ENCODE results near the gene AMT.

Gene AMT

GRCh38 chr3:49422379-49423248 is at the start of gene AMT:
Gene AMT (minus strand): TSS chr3:49422473. CDS start chr3:49422450, 23 bp downstream.
- no peak for DNase-seq (ENCODE audit: low spot score)

GRCh38 chr3:49470714-49471420 is 48.6 kb upstream of the AMT start:
- peak; percentile 36 for DNase-seq (ENCODE audit: low spot score)

GRCh38 chr3:49469936-49470713 is 47.9 kb upstream of the AMT start, which contains the start of gene DAG1:
Gene DAG1 (plus strand): TSS chr3:49470267. CDS start chr3:49510535, 40,268 bp downstream.
- peak; percentile 95 for DNase-seq (ENCODE audit: low spot score)

GRCh38 chr3:49469037-49469935 is 47.0 kb upstream of the AMT start:
- no peak for DNase-seq (ENCODE audit: low spot score)

- DNase-seq (ENCODE audit: low spot score), result no peak
These were observed 43.8 kb upstream of the AMT start for GRCh38 chr3:49466085-49466484.

GRCh38 chr3:49465270-49466034 is 43.2 kb upstream of the AMT start:
- DNase-seq (ENCODE audit: low spot score), result peak; percentile 22

GRCh38 chr3:49462222-49462621 is 39.9 kb upstream of the AMT start:
- no peak for DNase-seq (ENCODE audit: low spot score)

- no peak for DNase-seq (ENCODE audit: low spot score)
These were observed 39.3 kb upstream of the AMT start for GRCh38 chr3:49461443-49462171.

GRCh38 chr3:49460956-49461355 is 38.7 kb upstream of the AMT start:
- no peak for DNase-seq (ENCODE audit: low spot score)

- DNase-seq (ENCODE audit: low spot score), result no peak
These were observed 38.1 kb upstream of the AMT start for GRCh38 chr3:49460188-49460890.

GRCh38 chr3:49456466-49456865 is 34.2 kb upstream of the AMT start:
- DNase-seq (ENCODE audit: low spot score), result no peak

- no peak for DNase-seq (ENCODE audit: low spot score)
These were observed 32.8 kb upstream of the AMT start for GRCh38 chr3:49454898-49455681.

- DNase-seq (ENCODE audit: low spot score), result no peak
These were observed 32.2 kb upstream of the AMT start for GRCh38 chr3:49454458-49454857.

GRCh38 chr3:49453621-49454020 is 31.3 kb upstream of the AMT start:
- no peak for DNase-seq (ENCODE audit: low spot score)

- no peak for DNase-seq (ENCODE audit: low spot score)
These were observed 23.1 kb upstream of the AMT start for GRCh38 chr3:49445391-49445790.

GRCh38 chr3:49434731-49435130 is 12.5 kb upstream of the AMT start:
- no peak for DNase-seq (ENCODE audit: low spot score)

- DNase-seq (ENCODE audit: low spot score), result no peak
These were observed 6.4 kb upstream of the AMT start for GRCh38 chr3:49428752-49429080.

GRCh38 chr3:49427586-49427985 is 5.3 kb upstream of the AMT start:
- no peak for DNase-seq (ENCODE audit: low spot score)

GRCh38 chr3:49424816-49425215 is 2.5 kb upstream of the AMT start:
- DNase-seq (ENCODE audit: low spot score), result no peak
